Upper lobe of right lung (tissue), 1 donor: ENCODE results near the gene CHMP4B. TPM values are rescaled to one million over a fixed set of nuclear protein-coding genes. Genes with fewer than 3 reads are reported as not detected.
A peak's percentile ranks its signal among the peaks of the same experiment; 100 is the strongest.

ENCODE experiments used
- ATAC-seq: fragments of 200-7000 bp; cut with Tn5 transposase; one replicate; pipeline ENCODE4 v1.9.1; 2020; ENCODE audit warnings: mild to moderate bottlenecking, moderate library complexity
- DNase-seq: peaks from one replicate; pipeline ENCODE4 v3.0.0-alpha.2; 2020
- H3K27ac ChIP-seq: fragments of 200-600 bp; one replicate; pipeline ENCODE4 v1.8.0; 2022
- H3K27me3 ChIP-seq: fragments of 200-600 bp; one replicate; pipeline ENCODE4 v1.8.0; 2022; ENCODE audit warnings: mild to moderate bottlenecking
- H3K36me3 ChIP-seq: fragments of 200-600 bp; one replicate; pipeline ENCODE4 v1.8.0; 2022
- H3K4me1 ChIP-seq: fragments of 200-600 bp; one replicate; pipeline ENCODE4 v1.8.0; 2022
- H3K4me3 ChIP-seq: fragments of 200-600 bp; one replicate; pipeline ENCODE4 v1.8.0; 2022; ENCODE audit warnings: mild to moderate bottlenecking
- H3K9me3 ChIP-seq: fragments of 200-600 bp; one replicate; pipeline ENCODE4 v1.8.0; 2022
- CTCF ChIP-seq: fragments of 200-600 bp; IDR thresholded peaks from one replicate; pipeline ENCODE4 v1.8.0; 2022; ENCODE audit warnings: antibody characterized with exemption
- intact Hi-C: fragments of 100-400 bp; cut with DNase I; formaldehyde crosslinking; loops from one replicate; pipeline ENCODE4 v1.11.0; 2022
- total RNA-seq: library from RNA; stranded (reverse); fragmentation: NEBNext Ultra II Directional; extraction: Animal tissue kit (Norgen Biotek cat#: 25700); gene quantifications from one replicate; pipeline ENCODE4 v1.2.1, GENCODE V29; 2021
- donor health status: DM: no; HTN: yes; CAD: no; lungs with severe emphysema.

Gene CHMP4B
- total RNA-seq, 1 donor from 2014 or later: 86.6 TPM

GRCh38 chr20:33868042-33868441 lies 56.9 kb downstream of the CHMP4B start:
- Histone ChIP-seq H3K4me1 (peaks cover 7% of the 10 kb centered on the region), H3K4me3 (no peak overlapping the region), H3K27ac (no peak overlapping the region), H3K9me3 (no peaks in the 10 kb centered on the region), H3K27me3 (no peaks in the 10 kb centered on the region), H3K36me3 (no peaks in the 10 kb centered on the region)
- ATAC-seq (no peak), DNase-seq (no peak)
- intact Hi-C loops: no loop called here
- no peak for TF ChIP-seq CTCF

- no peak for DNase-seq
- H3K4me3 ChIP-seq: no peak overlapping the region
- H3K27me3 ChIP-seq: no peaks in the 10 kb centered on the region
- H3K4me1 ChIP-seq: peaks cover 4% of the 10 kb centered on the region
- no peaks in the 10 kb centered on the region for H3K9me3 ChIP-seq
- H3K36me3 ChIP-seq: no peaks in the 10 kb centered on the region
- intact Hi-C loops: no loop called here
- no peak for TF ChIP-seq CTCF
- no peak overlapping the region for H3K27ac ChIP-seq
- ATAC-seq: no peak
Measured at GRCh38 chr20:33868595-33868994, 57.4 kb downstream of the CHMP4B start.

DNA sequence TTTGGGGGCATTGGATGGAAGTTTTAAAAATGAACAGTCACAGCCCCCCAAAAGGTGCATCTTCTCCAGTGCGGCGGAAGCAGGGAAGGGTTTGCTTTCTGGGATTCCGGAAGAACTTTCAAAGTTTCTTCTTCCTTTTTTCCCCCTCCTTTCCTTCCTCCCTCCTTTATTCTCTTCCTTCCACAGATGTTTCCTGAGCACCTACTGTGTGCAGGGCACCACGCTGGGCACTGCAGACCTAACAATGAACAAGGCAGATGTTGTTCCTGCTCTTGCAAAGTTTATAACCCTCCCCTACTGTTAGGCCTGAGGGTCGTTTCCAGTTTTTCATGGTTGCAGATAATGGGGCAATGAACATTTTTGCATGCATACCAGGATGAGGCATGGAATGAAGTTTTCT lies 58.1 kb downstream of the CHMP4B start:
- no peak for ATAC-seq
- H3K4me1 ChIP-seq: peaks cover 4% of the 10 kb centered on the region
- no peaks in the 10 kb centered on the region for H3K27me3 ChIP-seq
- no peaks in the 10 kb centered on the region for H3K36me3 ChIP-seq
- TF ChIP-seq CTCF: no peak
- no peak overlapping the region for H3K4me3 ChIP-seq
- no peak for DNase-seq
- H3K27ac ChIP-seq: no peak overlapping the region
- H3K9me3 ChIP-seq: no peaks in the 10 kb centered on the region
- intact Hi-C loops: no loop called here

DNA sequence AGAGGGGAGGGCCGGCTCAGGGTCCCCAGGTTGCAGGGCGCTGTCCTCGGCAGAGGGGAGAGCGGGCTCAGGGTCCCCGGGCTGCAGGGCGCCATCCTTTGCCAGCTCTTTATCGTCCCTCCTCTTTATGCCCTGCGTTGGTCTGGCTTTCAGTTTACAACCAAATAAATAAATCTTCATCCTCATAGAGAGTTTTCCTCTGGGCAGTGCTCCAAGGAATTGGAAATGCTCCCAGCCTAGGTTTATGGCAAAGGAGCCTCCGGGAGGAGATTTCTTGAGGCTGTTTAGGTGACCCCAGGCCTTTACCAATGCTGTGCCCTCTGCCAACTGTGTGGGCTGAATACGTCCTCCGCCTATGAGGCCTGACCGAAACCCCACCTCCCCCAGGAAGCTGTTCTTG lies 60.2 kb downstream of the CHMP4B start:
- Histone ChIP-seq H3K4me3 (peak overlapping the region; percentile 17), H3K4me1 (peaks cover 4% of the 10 kb centered on the region), H3K27me3 (no peaks in the 10 kb centered on the region), H3K27ac (no peak overlapping the region), H3K9me3 (no peaks in the 10 kb centered on the region), H3K36me3 (no peaks in the 10 kb centered on the region)
- intact Hi-C loops: no loop called here
- no peak for TF ChIP-seq CTCF
- no peak for DNase-seq
- ATAC-seq: no peak

DNA sequence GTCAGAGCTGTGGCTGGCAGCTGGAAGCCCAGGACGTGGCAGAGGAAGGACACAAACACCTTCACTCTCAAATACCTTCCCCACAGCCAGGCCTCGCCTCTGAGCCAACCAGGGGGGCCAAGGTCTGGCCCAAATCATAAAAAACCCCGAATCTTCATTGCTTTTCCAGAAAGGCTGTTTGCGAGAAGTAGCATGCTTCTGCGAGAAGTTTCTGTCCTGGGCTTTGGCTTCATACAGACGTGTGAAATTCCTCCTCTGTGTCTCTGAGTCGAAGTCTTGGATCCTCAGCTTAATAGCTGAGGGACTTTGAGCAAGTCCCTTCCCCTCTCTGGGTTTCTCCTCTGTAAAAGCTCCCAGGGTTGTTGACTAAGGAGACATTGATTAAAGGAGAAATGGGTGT lies 63.0 kb downstream of the CHMP4B start:
- H3K36me3 ChIP-seq: no peaks in the 10 kb centered on the region
- no peak overlapping the region for H3K27ac ChIP-seq
- DNase-seq: no peak
- no peak for ATAC-seq
- H3K4me1 ChIP-seq: peaks cover 4% of the 10 kb centered on the region
- intact Hi-C loops: no loop called here
- H3K9me3 ChIP-seq: peaks cover 4% of the 10 kb centered on the region
- H3K27me3 ChIP-seq: no peaks in the 10 kb centered on the region
- H3K4me3 ChIP-seq: no peak overlapping the region
- no peak for TF ChIP-seq CTCF

DNA sequence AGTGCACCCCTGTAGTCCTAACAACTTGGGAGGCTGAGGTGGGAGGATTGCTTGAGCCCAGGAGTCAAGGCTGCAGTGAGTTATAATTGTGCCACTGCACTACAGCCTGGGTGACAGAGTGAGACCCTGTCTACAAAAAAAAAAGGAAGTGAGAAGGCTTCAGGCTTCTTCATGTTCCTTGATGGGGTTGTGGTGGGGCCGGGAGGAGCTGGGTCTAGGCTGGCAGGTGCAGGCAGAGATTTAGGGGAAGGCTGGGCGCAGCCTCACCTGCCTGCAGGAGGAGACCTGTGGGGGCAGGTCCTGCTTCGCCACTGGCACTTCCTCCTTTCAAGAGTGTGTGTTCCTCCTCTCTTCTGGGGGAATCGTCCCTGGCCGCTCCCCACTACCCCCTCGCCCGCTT lies 63.9 kb downstream of the CHMP4B start:
- no peak for TF ChIP-seq CTCF
- no peaks in the 10 kb centered on the region for H3K36me3 ChIP-seq
- no peaks in the 10 kb centered on the region for H3K27me3 ChIP-seq
- intact Hi-C loops: no loop called here
- peaks cover 4% of the 10 kb centered on the region for H3K4me1 ChIP-seq
- H3K9me3 ChIP-seq: peaks cover 8% of the 10 kb centered on the region
- H3K4me3 ChIP-seq: no peak overlapping the region
- ATAC-seq (no peak), DNase-seq (no peak)
- H3K27ac ChIP-seq: no peak overlapping the region
